Measurements from ENCODE around the gene ADAM19.

- TF ChIP-seq CTCF (conservative IDR thresholded peaks at IDR 0.05; ENCODE audit: low read depth in 2 of 2) (no peak), ZNF331 (CRISPR knock-in tag; IDR thresholded peaks at IDR 0.05; ENCODE audit: low read depth) (no peak), CREB1 (CRISPR knock-in tag; IDR thresholded peaks at IDR 0.05; ENCODE audit: low read depth) (no peak), REST (IDR thresholded peaks at IDR 0.05; ENCODE audit: unreplicated experiment) (no peak), POLR2AphosphoS5 (IDR thresholded peaks at IDR 0.05; ENCODE audit: low read depth) (no peak), EZH2phosphoT487 (IDR thresholded peaks at IDR 0.05; ENCODE audit: unreplicated experiment) (no peak), ZNF114 (CRISPR knock-in tag; IDR thresholded peaks at IDR 0.05) (no peak), STAT1 (IDR thresholded peaks at IDR 0.05; ENCODE audit: unreplicated experiment) (no peak), EZH2 (IDR thresholded peaks at IDR 0.05; ENCODE audit: low read depth, unreplicated experiment) (no peak), JUNB (IDR thresholded peaks at IDR 0.05; ENCODE audit: unreplicated experiment) (no peak), NANOG (IDR thresholded peaks at IDR 0.05; ENCODE audit: borderline replicate concordance) (no peak)
Observed at GRCh38 chr5:157457391-157457790, 118.2 kb downstream of the ADAM19 start.

Measured in GM23338 (cell line).